ENCODE data around the gene PTPRD.

PTPRD gene

DNA sequence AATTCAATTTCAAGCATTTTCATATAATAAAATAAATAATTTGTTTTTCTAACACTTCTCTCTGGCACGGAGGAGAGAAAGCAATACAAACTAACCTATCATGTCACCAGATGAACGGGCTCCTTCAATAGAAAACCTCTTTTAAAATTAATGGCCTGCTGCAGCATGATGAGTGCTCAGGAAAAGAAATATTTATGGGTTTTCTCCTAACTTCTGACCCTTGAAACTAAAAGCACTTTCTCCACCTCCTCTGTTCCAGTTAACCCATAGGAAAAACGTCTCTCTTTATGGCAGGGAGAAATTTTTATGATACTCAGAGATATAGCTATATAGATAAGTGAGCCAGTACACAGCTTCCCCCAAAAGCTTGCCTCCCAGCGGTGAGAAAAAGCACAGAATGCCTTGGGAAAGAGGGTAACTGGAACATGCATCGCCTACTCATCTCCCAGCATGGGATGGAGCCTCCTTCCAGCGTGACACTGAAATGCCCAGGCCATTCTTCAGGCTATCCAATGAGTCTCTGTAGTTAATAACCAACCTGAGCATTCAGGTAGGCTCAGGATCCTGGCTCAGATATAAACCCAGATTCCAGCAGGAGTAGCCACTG lies 1850.2 kb downstream of the PTPRD start:
- ChIA-PET POLR2A (no interaction called here), CTCF (interaction anchor here (0.6 kb wide), 1 partner anchor 48 kb away, joined by 3 read pairs; no protein-coding TSS in a partner anchor)
- TF ChIP-seq, protein P1, sequence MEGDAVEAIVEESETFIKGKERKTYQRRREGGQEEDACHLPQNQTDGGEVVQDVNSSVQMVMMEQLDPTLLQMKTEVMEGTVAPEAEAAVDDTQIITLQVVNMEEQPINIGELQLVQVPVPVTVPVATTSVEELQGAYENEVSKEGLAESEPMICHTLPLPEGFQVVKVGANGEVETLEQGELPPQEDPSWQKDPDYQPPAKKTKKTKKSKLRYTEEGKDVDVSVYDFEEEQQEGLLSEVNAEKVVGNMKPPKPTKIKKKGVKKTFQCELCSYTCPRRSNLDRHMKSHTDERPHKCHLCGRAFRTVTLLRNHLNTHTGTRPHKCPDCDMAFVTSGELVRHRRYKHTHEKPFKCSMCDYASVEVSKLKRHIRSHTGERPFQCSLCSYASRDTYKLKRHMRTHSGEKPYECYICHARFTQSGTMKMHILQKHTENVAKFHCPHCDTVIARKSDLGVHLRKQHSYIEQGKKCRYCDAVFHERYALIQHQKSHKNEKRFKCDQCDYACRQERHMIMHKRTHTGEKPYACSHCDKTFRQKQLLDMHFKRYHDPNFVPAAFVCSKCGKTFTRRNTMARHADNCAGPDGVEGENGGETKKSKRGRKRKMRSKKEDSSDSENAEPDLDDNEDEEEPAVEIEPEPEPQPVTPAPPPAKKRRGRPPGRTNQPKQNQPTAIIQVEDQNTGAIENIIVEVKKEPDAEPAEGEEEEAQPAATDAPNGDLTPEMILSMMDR (IDR thresholded peaks at IDR 0.05; ENCODE audit: control extremely low read depth, extremely low read depth, low read depth, missing control alignments): no peak

DNA sequence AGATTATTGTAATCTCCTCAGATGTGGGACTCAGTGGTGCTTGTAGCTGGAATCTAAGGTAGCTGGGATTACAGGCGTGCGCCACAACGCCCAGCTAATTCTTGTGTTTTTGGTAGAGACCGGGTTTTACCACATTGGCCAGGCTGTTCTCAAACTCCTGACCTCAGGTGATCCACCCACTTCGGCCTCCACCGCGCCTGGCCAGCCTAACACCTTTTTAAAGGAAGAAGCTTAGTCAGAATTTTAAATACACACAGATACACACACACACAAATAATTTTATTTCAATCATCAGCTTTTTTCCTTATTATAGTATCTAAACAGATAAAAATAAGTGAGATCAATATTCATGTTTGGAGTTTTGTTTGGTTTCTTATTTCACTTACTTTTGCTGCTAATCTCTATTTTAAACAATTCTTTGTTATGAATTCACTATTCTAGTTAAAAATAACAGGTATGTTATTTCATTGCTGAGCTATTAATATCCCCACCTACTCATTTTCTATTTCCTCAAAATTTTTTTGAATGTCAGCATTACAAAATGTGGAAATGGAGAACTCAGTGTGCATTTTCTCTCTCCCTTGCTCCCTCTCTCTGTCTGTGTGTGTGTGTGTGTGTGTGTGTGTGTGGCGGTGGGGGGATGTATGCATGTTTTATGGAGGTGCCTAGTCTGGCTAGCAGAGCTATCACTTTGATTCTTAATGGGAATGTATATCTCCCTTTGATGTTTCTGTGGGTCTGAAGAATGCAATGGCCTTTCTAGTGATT lies 1852.6 kb downstream of the PTPRD start:
- DNase-seq (ENCODE audit: extremely low spot score): no peak
- TF ChIP-seq, protein P1 (IDR thresholded peaks at IDR 0.05; ENCODE audit: control extremely low read depth, extremely low read depth, low read depth, missing control alignments): no peak
- CTCF ChIA-PET: interaction anchor here (1.0 kb wide), 1 partner anchor 12 kb away, joined by 3 read pairs; no protein-coding TSS in a partner anchor
- POLR2A ChIA-PET: no interaction called here

More for the DNA sequence above, 1850.2 kb downstream of the PTPRD start:
- DNase-seq (ENCODE audit: extremely low spot score): no peak

DNA sequence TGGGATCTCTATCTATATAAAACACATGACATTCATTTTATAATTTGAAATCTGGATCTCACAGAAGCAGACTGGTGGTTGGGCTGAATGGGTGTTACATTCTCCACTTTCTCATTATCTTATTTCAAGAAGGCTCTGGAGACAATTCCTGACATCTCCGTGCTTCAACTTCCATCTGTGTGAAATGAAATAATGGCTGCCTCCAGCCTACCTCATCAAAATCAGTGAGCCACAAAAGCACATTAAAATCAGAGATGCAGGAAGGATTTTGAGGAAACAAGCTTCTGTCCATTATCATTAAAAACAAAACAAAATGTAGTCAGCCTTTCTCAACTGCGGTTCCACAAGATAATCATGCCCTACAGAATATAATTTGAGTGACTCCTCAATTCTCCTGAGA lies 1854.9 kb downstream of the PTPRD start:
- TF ChIP-seq, protein P1 (IDR thresholded peaks at IDR 0.05; ENCODE audit: control extremely low read depth, extremely low read depth, low read depth, missing control alignments): no peak
- POLR2A ChIA-PET: no interaction called here
- CTCF ChIA-PET: interaction anchor here (1.7 kb wide), 1 partner anchor 15 kb away, joined by 5 read pairs; no protein-coding TSS in a partner anchor
- no peak for DNase-seq (ENCODE audit: extremely low spot score)

DNA sequence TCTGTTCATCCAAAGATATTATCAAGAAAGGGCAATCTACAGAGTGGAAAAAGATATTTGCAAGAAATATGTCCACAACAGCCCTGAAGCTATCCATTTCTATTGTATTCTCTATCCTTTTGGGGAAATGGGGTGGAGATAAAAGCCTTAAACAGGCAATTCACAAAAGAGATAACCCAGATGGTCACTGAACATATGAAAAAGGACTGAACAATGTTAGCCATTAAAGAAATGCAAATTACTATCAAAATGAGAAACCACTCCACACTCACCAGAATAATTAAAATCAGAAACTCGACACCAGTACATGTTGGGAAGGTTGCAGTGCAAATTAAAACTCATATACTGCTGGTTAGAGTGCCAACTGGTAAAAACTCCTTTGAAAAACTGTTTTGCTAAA lies 1858.1 kb downstream of the PTPRD start:
- CTCF ChIA-PET: no interaction called here
- POLR2A ChIA-PET: no interaction called here
- DNase-seq (ENCODE audit: extremely low spot score): no peak
- TF ChIP-seq, protein P1 (IDR thresholded peaks at IDR 0.05; ENCODE audit: control extremely low read depth, extremely low read depth, low read depth, missing control alignments): no peak

DNA sequence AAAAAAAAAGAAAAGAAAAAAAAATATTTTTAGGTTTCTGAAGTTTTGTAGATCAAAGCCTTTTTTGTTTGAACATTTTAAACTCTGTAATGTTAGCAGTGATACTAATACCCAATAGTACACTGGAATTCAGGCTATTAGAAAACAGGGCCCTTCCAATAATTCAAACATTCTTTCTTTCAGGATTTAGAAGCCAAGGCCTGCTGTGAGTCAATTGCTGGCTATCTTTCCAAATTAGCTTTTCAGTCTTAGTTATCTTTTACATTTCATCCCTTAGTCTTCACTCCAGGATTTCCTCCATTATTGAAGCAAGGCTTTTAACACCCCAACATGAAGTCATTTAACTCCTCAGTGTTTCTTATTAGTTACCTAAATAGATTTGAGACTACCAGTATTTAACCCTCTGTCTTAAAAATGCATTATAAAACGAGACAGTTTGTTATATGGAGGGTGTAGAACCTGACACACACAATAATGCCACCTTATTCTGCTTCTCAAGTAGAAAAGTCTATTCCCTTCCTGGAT lies 1861.3 kb downstream of the PTPRD start:
- POLR2A ChIA-PET: no interaction called here
- DNase-seq (ENCODE audit: extremely low spot score): no peak
- TF ChIP-seq, protein P1 (IDR thresholded peaks at IDR 0.05; ENCODE audit: control extremely low read depth, extremely low read depth, low read depth, missing control alignments): no peak
- CTCF ChIA-PET: interaction anchor here (1.6 kb wide), 1 partner anchor 31 kb away, joined by 4 read pairs; no protein-coding TSS in a partner anchor

DNA sequence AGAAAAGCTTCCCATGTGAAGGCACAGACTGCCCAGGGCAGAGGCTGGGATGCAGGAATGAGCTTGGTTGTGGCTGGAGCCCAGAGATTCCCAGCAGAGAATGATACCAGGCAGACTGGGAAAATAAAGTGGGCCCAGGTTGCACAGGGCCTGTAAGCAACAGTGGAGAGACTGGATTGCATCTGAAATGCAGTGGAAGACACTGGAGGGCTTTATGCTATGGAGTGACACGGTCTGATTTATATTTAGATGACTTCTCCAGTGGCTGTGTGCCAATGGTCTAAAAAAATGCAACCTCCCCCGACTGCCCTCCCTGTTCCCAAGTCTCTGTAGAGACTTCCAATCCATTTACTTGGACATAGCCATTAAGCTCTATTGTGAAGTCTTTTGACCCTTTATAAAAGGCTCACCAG lies 1862.2 kb downstream of the PTPRD start:
- TF ChIP-seq, protein P1 (IDR thresholded peaks at IDR 0.05; ENCODE audit: control extremely low read depth, extremely low read depth, low read depth, missing control alignments): no peak
- ChIA-PET POLR2A (no interaction called here), CTCF (interaction anchor here (1.6 kb wide), 1 partner anchor 31 kb away, joined by 4 read pairs; no protein-coding TSS in a partner anchor)
- no peak for DNase-seq (ENCODE audit: extremely low spot score)
